Effector CD8-positive, alpha-beta T cell (primary cell): ENCODE measurements around the gene SIX5.
"Not testable (repeated sequence)": the region's sequence is repeated elsewhere in the genome, so short reads cannot be mapped to it uniquely, and the experiment has no call there.

Experiments
- DNase-seq: peaks from one replicate; lab custom pipeline; 2025; lab: John Stamatoyannopoulos, UW

Gene SIX5

GRCh38 chr19:45754323-45754722 lies 14.7 kb downstream of the SIX5 start:
- DNase-seq, result no peak

- no peak for DNase-seq
These were observed 15.5 kb downstream of the SIX5 start for GRCh38 chr19:45753548-45753947.

GRCh38 chr19:45752639-45753038 lies 16.4 kb downstream of the SIX5 start:
- DNase-seq, result no peak

DNA sequence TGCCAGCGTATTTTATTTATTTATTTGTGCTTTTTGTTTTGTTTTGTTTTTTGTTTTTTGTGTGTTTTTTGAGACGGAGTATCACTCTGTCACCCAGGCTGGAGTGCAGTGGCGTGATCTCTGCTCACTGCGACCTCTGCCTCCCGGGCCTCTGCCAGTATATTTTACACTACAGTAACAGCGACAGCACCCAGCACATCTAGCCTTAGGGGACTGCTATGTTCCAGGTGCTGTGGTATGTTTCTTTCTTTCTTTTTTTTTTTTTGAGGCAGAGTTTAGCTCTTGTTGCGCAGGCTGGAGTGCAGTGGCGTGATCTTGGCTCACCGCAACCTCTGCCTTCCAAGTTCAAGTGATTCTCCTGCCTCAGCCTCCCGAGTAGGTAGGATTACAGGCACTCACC lies 17.6 kb downstream of the SIX5 start:
- DNase-seq, result not testable (repeated sequence)

- DNase-seq, result no peak
These were observed 21.5 kb downstream of the SIX5 start for GRCh38 chr19:45747513-45747912.

DNA sequence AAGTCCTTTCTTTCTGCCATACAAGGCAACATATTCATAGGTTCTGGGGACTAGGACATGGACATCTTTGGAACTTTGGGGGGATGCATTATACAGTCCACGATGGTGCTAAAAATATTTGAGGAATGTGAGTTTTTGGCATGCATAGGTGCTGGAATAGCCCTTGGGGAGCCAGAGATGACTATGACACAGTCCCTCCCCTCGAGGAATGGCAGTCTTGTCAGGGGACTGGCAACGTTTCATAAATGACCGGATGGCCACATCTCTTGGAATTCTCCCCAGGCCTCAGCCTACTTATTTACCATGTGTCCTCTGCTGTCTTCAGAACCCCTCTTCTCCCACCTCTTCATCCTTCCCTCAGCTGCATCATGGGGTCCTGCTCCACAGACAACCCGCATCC lies 22.2 kb downstream of the SIX5 start:
- no peak for DNase-seq

DNA sequence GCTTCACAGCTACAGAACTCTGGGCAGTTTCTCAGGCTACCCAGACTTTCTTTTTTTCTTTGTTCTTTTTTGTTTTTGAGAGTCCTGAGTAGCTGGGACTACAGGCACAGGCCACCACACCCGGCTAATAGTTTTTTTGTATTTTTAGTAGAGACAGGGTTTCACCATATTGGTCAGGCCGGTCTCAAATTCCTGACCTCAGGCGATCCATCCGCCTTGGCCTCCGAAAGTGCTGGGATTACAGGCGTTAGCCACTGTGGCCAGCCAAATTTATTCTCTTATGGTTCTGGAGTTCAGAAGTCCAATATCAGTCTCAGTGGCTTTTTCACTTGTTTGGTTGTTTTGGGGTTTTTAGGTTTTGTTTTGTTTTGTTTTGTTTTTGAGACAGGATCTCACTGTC lies 23.4 kb downstream of the SIX5 start:
- DNase-seq, result no peak

DNA sequence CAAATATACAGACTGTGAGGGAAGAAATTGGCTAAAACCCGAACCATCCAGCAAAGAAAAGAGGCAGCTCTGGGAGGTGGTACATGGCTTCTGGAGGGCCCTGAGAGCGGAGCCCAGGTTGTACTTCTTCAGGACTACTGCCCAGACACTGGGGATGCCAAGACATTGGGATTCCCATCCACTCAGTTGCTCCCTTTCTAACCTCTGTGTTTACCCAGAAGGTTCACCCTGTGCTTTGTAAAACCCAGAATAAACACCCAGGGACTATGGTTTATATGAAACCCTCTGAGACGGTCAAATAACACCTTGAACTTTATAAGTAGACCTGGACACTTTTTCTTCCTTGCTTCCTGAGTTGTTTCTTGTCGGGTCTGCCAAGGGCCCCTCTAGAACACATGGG lies 26.1 kb downstream of the SIX5 start:
- DNase-seq, result no peak

DNA sequence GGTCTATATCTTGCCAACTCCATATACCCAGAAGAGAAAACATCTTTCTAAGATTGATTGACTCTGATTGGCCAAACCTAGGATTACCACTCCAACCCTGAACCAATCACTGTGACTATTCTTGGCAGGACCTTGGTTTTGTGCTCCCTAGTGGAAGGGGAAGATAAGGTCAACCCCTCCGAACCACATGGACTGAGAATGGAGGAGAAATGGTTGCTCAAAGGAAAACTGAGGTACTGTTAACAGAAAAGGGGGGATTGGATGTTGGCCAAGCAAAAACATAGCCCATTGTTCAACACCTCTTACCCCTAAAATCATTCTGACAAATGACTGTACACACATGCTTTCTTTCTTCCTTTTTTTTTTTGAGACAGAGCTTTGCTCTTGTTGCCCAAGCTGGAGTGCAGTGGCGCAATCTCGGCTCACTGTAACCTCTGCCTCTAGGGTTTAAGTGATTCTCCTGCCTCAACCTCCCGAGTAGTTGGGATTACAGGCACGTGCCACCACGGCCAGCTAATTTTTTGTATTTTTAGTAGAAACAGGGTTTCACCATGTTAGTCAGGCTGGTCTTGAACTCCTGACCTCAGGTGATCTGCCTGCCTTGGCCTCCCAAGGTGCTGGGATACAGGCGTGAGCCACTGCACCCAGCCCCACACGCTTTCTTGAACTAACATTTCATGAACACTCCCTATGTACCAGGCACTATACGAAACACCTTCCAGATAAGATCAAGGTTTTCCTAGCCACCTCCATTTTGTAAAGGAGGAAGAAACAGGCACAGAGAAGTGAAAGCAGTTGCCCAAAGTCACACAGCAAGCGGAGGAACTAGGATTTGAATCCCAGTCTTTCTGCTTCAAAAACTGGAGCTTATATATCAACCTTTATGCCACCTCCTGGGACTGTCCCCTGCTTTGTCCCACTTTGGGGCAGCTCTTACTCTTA lies 29.3 kb downstream of the SIX5 start:
- no peak for DNase-seq

DNA sequence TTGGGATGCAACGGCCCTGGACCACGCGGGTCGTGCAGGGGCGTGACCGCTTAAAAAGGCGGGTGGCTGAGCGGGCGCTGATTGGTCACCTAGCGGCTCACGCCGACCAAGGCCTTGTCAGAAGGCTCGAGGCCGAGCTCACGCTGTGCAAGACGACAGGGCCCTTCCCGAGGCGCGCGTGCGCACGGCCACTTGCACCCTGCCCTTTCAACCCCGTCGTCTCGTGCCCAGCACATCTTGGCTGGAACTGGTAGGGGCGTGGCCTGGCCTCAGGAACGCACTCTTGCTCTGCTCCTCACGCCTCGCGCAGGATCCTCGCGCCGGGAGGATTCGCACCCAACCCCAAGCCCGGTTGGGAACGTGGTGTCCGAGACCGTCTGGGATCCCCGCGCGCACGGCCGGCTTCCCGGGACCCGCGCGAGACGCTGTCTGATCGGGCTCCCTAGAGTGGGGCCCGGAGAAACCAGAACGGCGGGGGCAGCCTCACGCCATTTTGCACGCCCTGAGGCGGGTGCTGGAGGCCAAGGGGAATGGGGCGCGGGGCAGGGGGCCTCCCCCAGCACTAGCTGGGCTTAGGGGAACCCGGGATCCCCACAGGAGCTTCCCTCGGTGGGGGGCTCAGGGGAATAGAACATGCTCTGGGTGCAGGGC lies 35.8 kb downstream of the SIX5 start, which contains the start of gene MEIOSIN:
MEIOSIN (plus strand) TSS at position 280 of the 651 bp plus-strand sequence. CDS start 1,938 bp downstream, outside the sequence.
- DNase-seq, result no peak

DNA sequence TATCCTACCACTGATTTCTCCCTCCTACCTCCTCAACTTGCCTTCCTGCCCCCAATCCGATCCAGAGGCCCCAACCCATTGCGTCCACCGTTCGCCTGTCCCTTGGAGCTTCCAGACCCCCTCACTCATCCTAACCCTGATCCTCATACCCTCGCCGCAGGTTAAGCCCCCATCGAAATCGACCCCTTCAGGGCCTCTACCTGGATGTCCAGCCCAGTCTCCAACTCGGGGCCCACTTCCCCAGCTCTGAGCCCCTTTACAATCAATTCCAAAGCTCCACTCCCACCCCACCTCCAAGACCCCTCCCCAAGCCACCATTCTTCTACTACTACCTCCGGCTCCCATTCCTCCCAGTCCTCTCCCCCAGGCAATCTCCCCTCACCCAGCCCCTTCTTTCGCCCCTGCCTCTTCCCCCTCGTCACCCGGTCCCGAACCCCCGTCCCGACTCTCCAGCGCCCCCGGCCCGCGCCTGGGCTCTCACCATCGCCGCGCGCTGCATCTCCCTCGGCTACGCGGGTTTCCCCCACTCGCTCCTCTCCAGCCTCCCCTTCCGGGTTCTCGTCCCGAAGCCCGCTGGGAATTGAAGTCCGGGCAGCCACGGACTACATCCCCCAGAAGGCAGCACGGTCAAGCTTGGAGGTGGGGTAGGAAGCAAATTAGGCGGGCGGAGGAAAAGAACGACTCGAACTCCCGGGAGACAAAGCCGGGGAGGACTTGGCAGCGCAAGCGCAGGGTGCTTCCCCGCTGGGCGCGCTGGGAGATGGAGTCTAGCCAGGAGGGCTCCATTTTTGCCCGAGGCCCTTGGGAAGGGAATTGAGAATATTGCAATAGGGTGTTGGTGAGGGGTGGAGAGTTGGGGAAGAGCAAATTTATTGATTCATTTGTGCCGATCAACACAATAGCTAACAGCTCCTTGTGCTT lies 38.4 kb downstream of the SIX5 start, which contains the start of gene FBXO46:
FBXO46 (minus strand) TSS at position 529 of the 921 bp plus-strand sequence. CDS start 17,401 bp downstream, outside the sequence.
- peak; percentile 88 for DNase-seq

- DNase-seq, result no peak
These were observed 39.2 kb downstream of the SIX5 start for GRCh38 chr19:45729800-45730290.

DNA sequence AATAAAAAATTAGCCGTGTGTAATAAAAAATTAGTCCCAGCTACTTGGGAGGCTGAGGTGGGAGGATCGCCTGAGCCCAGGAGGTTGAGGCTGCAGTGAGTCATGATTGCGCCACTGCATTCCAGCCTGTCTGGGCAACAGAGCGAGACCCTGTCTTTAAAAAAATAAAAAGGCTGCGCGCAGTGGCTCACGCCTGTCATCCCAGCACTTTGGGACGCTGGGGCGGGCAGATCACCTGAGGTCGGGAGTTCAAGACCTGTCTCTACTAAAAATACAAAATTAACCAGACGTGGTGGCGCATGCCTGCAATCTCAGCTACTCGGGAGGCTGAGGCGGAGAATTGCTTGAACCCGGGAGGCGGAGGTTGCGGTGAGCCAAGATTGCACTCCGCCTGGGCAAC lies 40.4 kb downstream of the SIX5 start:
- DNase-seq, result not testable (repeated sequence)

DNA sequence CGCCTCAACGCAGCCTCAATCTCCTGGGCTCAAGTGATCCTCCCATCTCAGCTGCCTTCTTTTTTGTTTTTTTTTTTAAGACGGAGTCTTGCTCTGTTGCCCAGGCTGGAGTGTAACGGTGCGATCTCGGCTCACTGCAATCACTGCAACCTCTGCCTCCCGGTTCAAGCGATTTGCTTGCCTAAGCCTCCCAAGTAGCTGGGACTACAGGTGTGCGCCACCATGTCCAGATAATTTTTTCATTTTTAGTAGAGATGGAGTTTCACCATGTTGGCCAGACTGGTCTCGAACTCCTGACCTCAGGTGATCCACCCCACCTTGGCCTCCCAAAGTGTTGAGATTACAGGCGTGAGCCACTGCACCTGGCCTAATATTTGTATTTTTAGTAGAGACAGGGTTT lies 49.0 kb downstream of the SIX5 start:
- not testable (repeated sequence) for DNase-seq

- no peak for DNase-seq
These were observed 50.9 kb downstream of the SIX5 start for GRCh38 chr19:45717983-45718650.

GRCh38 chr19:45717131-45717982 lies 51.7 kb downstream of the SIX5 start:
- DNase-seq, result peak; percentile 98

DNA sequence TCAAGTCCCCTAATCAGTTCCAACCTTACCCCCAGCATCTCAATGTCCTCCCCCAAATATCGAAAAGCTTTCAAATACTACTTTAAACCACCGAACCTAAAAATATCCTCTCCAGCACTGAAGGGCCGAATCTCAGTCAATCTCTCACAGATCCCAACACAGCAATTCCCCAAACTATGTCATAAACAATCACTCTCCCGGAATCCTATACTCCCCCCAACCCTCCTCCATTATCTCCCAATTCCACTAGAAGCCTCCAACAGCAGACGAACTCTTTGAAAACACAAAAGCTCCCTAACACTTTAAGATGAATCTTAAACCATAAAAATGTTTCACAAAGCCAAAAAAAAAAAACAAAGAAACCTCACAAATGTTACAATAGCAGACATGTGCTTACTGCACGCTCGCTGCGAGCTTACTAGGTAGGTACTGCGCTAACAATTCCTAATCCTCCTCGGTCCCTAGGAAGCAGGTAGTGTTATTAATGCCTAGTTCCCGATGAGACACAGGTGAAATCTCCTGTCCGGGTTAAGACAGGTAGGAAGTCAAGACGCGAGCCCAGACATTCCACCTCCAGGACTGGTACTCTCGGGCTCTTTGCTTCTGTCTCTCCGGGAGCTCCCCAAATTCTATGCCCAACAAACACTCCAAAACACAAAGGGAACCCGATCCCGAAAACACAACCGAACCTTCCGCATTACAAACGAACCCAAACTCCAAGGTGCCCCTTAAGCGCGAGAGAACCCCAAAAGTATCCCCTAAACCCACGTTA lies 52.5 kb downstream of the SIX5 start:
- no peak for DNase-seq

- DNase-seq, result no peak
These were observed 53.9 kb downstream of the SIX5 start for GRCh38 chr19:45715139-45715538.
